PFSK-1 (cell line): ENCODE data around the gene NUDT3.

Experiments used
- POLR2AphosphoS5 ChIP-seq: IDR thresholded peaks from 2 replicates; pipeline ENCODE4 v1.6.1; 2012; ENCODE audit warnings: low read depth, mild to moderate bottlenecking, control low read depth, low read length, moderate library complexity
- REST ChIP-seq, 2 experiments: IDR thresholded peaks; 2 replicates each; pipeline versions ENCODE4 v1.6.1 to v1.8.0; 2011 to 2012; ENCODE audit warnings: low read depth in 2 of 2, low read length in 2 of 2, control low read depth in 1 of 2, inconsistent platforms in 1 of 2, mild to moderate bottlenecking in 1 of 2, moderate library complexity in 1 of 2; ENCODE audit not compliant: insufficient read depth in 1 of 2
- TAF1 ChIP-seq: IDR thresholded peaks from 2 replicates; pipeline ENCODE4 v1.6.1; 2012; ENCODE audit warnings: low read length, control low read depth, borderline replicate concordance; ENCODE audit not compliant: insufficient read depth

- TF ChIP-seq REST (IDR thresholded peaks at IDR 0.05; ENCODE audit: insufficient read depth in 1 of 2, low read depth in 2 of 2, low read length in 2 of 2) (no peak), POLR2AphosphoS5 (no peak), TAF1 (no peak)
Observed at GRCh38 chr6:34359418-34360158, 32.9 kb downstream of the NUDT3 start.
